ENCODE results near the gene NINJ2. TPM values are rescaled to one million over a fixed set of nuclear protein-coding genes. Genes with fewer than 3 reads are reported as not detected.

NINJ2 gene
- polyA plus RNA-seq, 1 of the 3 experiments (the other 2 are of a cell fraction) = 0.07 TPM

DNA sequence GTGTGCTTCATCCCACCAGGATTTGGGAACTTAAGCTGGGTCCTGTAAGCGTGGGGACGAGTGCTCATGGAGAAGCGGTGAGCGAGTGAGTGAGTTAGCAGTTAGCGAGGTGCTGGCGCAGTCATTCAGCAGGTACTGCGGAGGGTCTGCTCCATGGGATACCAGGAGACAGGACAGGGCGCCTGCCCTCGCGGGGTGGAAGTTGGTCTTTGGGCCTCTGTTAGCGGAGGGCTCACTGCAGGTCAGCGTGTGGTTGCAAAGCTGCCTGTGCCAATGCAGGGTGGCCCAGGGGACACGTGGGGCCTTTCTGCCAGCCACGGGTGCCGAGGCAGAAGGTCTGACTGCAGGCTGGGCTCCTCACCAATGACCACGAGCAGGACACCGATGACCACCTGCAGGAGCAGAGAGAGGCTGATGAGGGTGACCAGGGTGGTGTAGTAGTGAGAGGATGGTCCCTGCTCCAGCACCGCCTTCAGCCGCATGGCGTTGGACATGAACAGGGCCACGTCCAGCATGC lies 97.6 kb downstream of the NINJ2 start:
- Histone ChIP-seq H3K4me1 (ENCODE audit: control insufficient read depth in 1 of 2, insufficient read depth in 2 of 2, low read depth in 1 of 2, low read length in 1 of 2) (peaks cover 0 to 26% of the 10 kb centered on the region in 2 experiments; a peak in 2 of 4 replicates), H3K27me3 (ENCODE audit: insufficient read depth) (no peaks in the 10 kb centered on the region; the same call in 1 of the 2 replicates), H3K9me3 (no peaks in the 10 kb centered on the region), H4K20me1 (ENCODE audit: insufficient read depth) (no peaks in the 10 kb centered on the region), H3K4me3 (ENCODE audit: low read depth in 2 of 2, low read length in 1 of 2) (no peak overlapping the region), H3K79me2 (ENCODE audit: insufficient read depth) (no peaks in the 10 kb centered on the region), H3K9ac (no peak overlapping the region), H2AFZ (ENCODE audit: low read depth) (no peak overlapping the region), H3K27ac (ENCODE audit: low read depth in 2 of 2, low read length in 1 of 2) (no peak overlapping the region), H3K36me3 (replicated peaks in 1 of 2; ENCODE audit: control insufficient read depth in 1 of 2, insufficient read depth in 2 of 2, low read length in 1 of 2) (no peaks in the 10 kb centered on the region), H3K4me2 (no peak overlapping the region), H3K9me2 (no peaks in the 10 kb centered on the region), H3F3A (replicated peaks; ENCODE audit: insufficient read depth) (no peaks in the 10 kb centered on the region)
- WGBS (ENCODE audit: low lambda C conversion rate) = 95% methylated on average over 13 of the region's 21 CpGs
- ChIA-PET CTCF (interaction anchor here (1.3 to 9.5 kb wide), 7 partner anchors 10 to 384 kb away, joined by 5 to 136 read pairs (median 9); partner anchors contain the start of genes RAD52 and WNK1), POLR2A (no interaction called here)
- no peak for TF ChIP-seq GABPA (IDR thresholded peaks at IDR 0.05; ENCODE audit: low read depth)
- DNase-seq = no peak

DNA sequence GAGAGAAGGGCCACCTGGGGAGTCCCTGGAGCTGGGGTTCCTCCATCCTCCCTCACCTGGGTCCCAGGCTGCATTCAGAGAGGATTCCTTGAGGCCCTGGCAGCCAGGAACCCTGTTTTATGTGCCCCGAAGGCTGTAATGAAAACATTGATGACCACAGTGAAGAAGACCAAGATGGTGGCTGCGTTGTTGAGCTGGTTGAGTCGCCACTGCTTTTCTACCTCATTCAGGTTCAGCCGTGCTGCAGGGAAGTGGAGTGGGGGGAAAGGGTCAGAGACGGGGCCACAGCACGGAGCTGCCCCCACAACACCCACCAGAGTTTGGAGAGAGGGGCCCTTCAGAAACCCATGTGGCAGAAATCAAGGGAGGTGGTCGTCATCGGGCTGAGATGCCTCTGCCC lies 98.1 kb downstream of the NINJ2 start:
- no peak overlapping the region for H3K4me2 ChIP-seq
- no peaks in the 10 kb centered on the region for H3F3A ChIP-seq (replicated peaks; ENCODE audit: insufficient read depth)
- POLR2A ChIA-PET = no interaction called here
- no peak overlapping the region for H3K4me3 ChIP-seq (ENCODE audit: low read depth in 2 of 2, low read length in 1 of 2)
- DNase-seq = no peak
- H3K27ac ChIP-seq (ENCODE audit: low read depth in 2 of 2, low read length in 1 of 2) = no peak overlapping the region
- no peaks in the 10 kb centered on the region for H3K9me3 ChIP-seq
- no peaks in the 10 kb centered on the region for H3K79me2 ChIP-seq (ENCODE audit: insufficient read depth)
- no peaks in the 10 kb centered on the region for H3K36me3 ChIP-seq (replicated peaks in 1 of 2; ENCODE audit: control insufficient read depth in 1 of 2, insufficient read depth in 2 of 2, low read length in 1 of 2)
- H3K27me3 ChIP-seq (ENCODE audit: insufficient read depth) = no peaks in the 10 kb centered on the region; the same call in 1 of the 2 replicates
- no peak overlapping the region for H3K9ac ChIP-seq
- peaks cover 0 to 21% of the 10 kb centered on the region in 2 experiments; a peak in 1 of 4 replicates for H3K4me1 ChIP-seq (ENCODE audit: control insufficient read depth in 1 of 2, insufficient read depth in 2 of 2, low read depth in 1 of 2, low read length in 1 of 2)
- no peak overlapping the region for H2AFZ ChIP-seq (ENCODE audit: low read depth)
- CTCF ChIA-PET = interaction anchor here (1.4 to 9.5 kb wide), 5 partner anchors 18 to 385 kb away, joined by 6 to 136 read pairs (median 9); partner anchors contain the start of genes RAD52 and WNK1
- H4K20me1 ChIP-seq (ENCODE audit: insufficient read depth) = no peaks in the 10 kb centered on the region
- WGBS (ENCODE audit: low lambda C conversion rate) = 75% methylated on average over 8 of the region's 8 CpGs
- no peaks in the 10 kb centered on the region for H3K9me2 ChIP-seq
- TF ChIP-seq TAF1 (IDR thresholded peaks at IDR 0.05; ENCODE audit: borderline replicate concordance, low read depth, low read length) = no peak
- TF ChIP-seq NRF1 (IDR thresholded peaks at IDR 0.05; ENCODE audit: low read depth, low read length) = no peak
- no peak for TF ChIP-seq SIN3A (IDR thresholded peaks at IDR 0.05; ENCODE audit: borderline replicate concordance, low read depth, low read length)
- TF ChIP-seq, protein P1, sequence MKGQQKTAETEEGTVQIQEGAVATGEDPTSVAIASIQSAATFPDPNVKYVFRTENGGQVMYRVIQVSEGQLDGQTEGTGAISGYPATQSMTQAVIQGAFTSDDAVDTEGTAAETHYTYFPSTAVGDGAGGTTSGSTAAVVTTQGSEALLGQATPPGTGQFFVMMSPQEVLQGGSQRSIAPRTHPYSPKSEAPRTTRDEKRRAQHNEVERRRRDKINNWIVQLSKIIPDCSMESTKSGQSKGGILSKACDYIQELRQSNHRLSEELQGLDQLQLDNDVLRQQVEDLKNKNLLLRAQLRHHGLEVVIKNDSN (IDR thresholded peaks at IDR 0.05; ENCODE audit: borderline replicate concordance, low read depth) = no peak
- no peak for TF ChIP-seq CHD2 (IDR thresholded peaks at IDR 0.05; ENCODE audit: low read length, partially characterized antibody)
- TF ChIP-seq, protein P2, sequence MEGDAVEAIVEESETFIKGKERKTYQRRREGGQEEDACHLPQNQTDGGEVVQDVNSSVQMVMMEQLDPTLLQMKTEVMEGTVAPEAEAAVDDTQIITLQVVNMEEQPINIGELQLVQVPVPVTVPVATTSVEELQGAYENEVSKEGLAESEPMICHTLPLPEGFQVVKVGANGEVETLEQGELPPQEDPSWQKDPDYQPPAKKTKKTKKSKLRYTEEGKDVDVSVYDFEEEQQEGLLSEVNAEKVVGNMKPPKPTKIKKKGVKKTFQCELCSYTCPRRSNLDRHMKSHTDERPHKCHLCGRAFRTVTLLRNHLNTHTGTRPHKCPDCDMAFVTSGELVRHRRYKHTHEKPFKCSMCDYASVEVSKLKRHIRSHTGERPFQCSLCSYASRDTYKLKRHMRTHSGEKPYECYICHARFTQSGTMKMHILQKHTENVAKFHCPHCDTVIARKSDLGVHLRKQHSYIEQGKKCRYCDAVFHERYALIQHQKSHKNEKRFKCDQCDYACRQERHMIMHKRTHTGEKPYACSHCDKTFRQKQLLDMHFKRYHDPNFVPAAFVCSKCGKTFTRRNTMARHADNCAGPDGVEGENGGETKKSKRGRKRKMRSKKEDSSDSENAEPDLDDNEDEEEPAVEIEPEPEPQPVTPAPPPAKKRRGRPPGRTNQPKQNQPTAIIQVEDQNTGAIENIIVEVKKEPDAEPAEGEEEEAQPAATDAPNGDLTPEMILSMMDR (IDR thresholded peaks at IDR 0.05) = no peak
- TF ChIP-seq FOXJ3 (CRISPR knock-in tag; IDR thresholded peaks at IDR 0.05) = no peak
- no peak for TF ChIP-seq FOXM1 (IDR thresholded peaks at IDR 0.05; ENCODE audit: low read depth)
- TF ChIP-seq, protein P3, sequence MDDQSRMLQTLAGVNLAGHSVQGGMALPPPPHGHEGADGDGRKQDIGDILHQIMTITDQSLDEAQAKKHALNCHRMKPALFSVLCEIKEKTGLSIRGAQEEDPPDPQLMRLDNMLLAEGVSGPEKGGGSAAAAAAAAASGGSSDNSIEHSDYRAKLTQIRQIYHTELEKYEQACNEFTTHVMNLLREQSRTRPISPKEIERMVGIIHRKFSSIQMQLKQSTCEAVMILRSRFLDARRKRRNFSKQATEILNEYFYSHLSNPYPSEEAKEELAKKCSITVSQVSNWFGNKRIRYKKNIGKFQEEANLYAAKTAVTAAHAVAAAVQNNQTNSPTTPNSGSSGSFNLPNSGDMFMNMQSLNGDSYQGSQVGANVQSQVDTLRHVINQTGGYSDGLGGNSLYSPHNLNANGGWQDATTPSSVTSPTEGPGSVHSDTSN (IDR thresholded peaks at IDR 0.05) = no peak
- TF ChIP-seq POLR2AphosphoS5 (IDR thresholded peaks at IDR 0.05; ENCODE audit: low read depth, low read length) = no peak
- TF ChIP-seq RCOR1 (IDR thresholded peaks at IDR 0.05; ENCODE audit: low read length) = no peak
- TF ChIP-seq EP300 (IDR thresholded peaks at IDR 0.05; ENCODE audit: borderline replicate concordance in 1 of 2, low read depth in 1 of 2, low read length in 1 of 2) = no peak
- no peak for TF ChIP-seq RAD21 (IDR thresholded peaks at IDR 0.05; ENCODE audit: low read length)
- no peak for TF ChIP-seq EZH2phosphoT487 (IDR thresholded peaks at IDR 0.05; ENCODE audit: borderline replicate concordance, low read depth)
- TF ChIP-seq, protein P4, sequence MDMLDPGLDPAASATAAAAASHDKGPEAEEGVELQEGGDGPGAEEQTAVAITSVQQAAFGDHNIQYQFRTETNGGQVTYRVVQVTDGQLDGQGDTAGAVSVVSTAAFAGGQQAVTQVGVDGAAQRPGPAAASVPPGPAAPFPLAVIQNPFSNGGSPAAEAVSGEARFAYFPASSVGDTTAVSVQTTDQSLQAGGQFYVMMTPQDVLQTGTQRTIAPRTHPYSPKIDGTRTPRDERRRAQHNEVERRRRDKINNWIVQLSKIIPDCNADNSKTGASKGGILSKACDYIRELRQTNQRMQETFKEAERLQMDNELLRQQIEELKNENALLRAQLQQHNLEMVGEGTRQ (IDR thresholded peaks at IDR 0.05; ENCODE audit: borderline replicate concordance, low read depth, low read length) = no peak
- TF ChIP-seq GATA2 (CRISPR knock-in tag; IDR thresholded peaks at IDR 0.05) = no peak
- TF ChIP-seq, protein P5, sequence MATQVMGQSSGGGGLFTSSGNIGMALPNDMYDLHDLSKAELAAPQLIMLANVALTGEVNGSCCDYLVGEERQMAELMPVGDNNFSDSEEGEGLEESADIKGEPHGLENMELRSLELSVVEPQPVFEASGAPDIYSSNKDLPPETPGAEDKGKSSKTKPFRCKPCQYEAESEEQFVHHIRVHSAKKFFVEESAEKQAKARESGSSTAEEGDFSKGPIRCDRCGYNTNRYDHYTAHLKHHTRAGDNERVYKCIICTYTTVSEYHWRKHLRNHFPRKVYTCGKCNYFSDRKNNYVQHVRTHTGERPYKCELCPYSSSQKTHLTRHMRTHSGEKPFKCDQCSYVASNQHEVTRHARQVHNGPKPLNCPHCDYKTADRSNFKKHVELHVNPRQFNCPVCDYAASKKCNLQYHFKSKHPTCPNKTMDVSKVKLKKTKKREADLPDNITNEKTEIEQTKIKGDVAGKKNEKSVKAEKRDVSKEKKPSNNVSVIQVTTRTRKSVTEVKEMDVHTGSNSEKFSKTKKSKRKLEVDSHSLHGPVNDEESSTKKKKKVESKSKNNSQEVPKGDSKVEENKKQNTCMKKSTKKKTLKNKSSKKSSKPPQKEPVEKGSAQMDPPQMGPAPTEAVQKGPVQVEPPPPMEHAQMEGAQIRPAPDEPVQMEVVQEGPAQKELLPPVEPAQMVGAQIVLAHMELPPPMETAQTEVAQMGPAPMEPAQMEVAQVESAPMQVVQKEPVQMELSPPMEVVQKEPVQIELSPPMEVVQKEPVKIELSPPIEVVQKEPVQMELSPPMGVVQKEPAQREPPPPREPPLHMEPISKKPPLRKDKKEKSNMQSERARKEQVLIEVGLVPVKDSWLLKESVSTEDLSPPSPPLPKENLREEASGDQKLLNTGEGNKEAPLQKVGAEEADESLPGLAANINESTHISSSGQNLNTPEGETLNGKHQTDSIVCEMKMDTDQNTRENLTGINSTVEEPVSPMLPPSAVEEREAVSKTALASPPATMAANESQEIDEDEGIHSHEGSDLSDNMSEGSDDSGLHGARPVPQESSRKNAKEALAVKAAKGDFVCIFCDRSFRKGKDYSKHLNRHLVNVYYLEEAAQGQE (IDR thresholded peaks at IDR 0.05; ENCODE audit: low read depth, low read length) = no peak
- no peak for TF ChIP-seq RFX5 (IDR thresholded peaks at IDR 0.05; ENCODE audit: low read length)
